Measurements from ENCODE around the gene C19orf47. TPM values are rescaled to one million over a fixed set of nuclear protein-coding genes. Genes with fewer than 3 reads are reported as not detected.

The C19orf47 gene
- total RNA-seq, 4 donors from 2014 or later, result 10.0 to 14.1 (median 11.7) TPM

DNA sequence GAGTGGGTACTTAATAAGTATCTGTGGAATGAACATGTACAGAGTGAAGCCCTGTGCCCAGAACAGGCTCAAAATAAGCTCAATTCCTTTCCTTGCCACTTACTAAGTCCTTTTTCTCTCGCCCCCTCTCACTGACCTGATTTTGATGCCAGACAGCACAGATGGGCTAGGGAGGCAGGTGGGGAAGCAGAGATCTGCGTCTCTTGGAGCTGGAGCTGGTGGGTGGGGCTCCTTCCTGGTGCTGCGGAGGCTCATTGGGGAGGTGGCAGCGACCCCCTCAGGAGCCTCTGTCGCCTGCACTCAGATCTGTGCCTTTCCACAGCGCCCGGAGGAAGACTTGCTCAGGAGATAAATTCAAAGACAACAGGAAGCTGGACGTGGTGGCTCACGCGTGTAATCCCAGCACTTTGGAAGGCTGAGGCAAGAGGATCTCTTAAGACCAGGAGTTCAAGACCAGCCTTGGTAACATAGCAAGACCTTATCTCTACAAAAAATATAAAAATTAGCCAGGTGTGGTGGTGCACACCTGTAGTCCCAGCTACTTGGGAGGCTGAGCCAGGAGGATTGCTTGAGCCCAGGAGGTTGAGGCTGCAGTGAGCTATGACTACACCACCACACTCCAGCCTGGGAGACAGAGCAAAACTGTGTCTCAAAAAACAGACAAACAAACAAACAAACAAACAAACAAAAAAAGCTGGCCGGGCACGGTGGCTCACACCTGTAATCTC is 77.7 kb downstream of the C19orf47 start:
- Histone ChIP-seq H3K27me3 (no peaks in the 10 kb centered on the region), H3K9me3 (no peaks in the 10 kb centered on the region), H3K4me1 (peaks cover 4 to 56% (median 10%) of the 10 kb centered on the region in 3 donors), H3K36me3 (peaks cover 0 to 48% (median 0%) of the 10 kb centered on the region in 3 donors), H3K4me3 (no peak overlapping the region), H3K27ac (no peak overlapping the region)
- TF ChIP-seq POLR2A (IDR thresholded peaks at IDR 0.05), result no peak
- TF ChIP-seq, protein P1, sequence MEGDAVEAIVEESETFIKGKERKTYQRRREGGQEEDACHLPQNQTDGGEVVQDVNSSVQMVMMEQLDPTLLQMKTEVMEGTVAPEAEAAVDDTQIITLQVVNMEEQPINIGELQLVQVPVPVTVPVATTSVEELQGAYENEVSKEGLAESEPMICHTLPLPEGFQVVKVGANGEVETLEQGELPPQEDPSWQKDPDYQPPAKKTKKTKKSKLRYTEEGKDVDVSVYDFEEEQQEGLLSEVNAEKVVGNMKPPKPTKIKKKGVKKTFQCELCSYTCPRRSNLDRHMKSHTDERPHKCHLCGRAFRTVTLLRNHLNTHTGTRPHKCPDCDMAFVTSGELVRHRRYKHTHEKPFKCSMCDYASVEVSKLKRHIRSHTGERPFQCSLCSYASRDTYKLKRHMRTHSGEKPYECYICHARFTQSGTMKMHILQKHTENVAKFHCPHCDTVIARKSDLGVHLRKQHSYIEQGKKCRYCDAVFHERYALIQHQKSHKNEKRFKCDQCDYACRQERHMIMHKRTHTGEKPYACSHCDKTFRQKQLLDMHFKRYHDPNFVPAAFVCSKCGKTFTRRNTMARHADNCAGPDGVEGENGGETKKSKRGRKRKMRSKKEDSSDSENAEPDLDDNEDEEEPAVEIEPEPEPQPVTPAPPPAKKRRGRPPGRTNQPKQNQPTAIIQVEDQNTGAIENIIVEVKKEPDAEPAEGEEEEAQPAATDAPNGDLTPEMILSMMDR (IDR thresholded peaks at IDR 0.05), result no peak
- WGBS, 2 donors, result 91 to 96% methylated on average over 2 to 5 of the region's 12 CpGs
- DNase-seq, result no peak
- intact Hi-C loops (cut with DNase I), result no loop called here

Small RNAs within 50 kb of the gene (small RNA-seq; reads per million reads assigned to genes)
- gene MIR641, result 1.1 to 2.4 (median 1.3) reads per million in 4 donors
- gene MIR6796, result 0 to 0.14 (median 0) reads per million in 4 donors
- gene RF00019, result 0 reads per million in 4 donors
- 0 reads per million in 4 donors for gene RNU6-945P

Other genes starting within 250 kb of the C19orf47 start
- 10 to 100 TPM in 1 of 4 donors, 1 to 10 TPM in 3; 4.8 to 10.1 (median 5.3) TPM for gene MAP3K10, start 157.0 kb downstream of the C19orf47 start, total RNA-seq
- gene TTC9B, start 130.0 kb downstream of the C19orf47 start, total RNA-seq, result not detected
- gene CCNP, start 121.7 kb downstream of the C19orf47 start, total RNA-seq, result not detected
- 10 to 100 TPM; 59.0 to 84.7 (median 69.0) TPM for gene AKT2, start 63.1 kb downstream of the C19orf47 start, total RNA-seq
- 100 to 1,000 TPM in 3 of 4 donors, 10 to 100 TPM in 1; 56.8 to 163 (median 128) TPM for gene PLD3, start 298 bp upstream of the C19orf47 start, total RNA-seq
- under 1 TPM in 1 of 4 donors, not detected in 3; 0.19 TPM for gene HIPK4, start 41.8 kb upstream of the C19orf47 start, total RNA-seq
- 1 to 10 TPM in 3 of 4 donors, under 1 TPM in 1; 0.70 to 6.1 (median 2.4) TPM for gene PRX, start 65.0 kb upstream of the C19orf47 start, total RNA-seq
- 10 to 100 TPM; 10.2 to 24.9 (median 16.2) TPM for gene SERTAD1, start 77.6 kb upstream of the C19orf47 start, total RNA-seq
- 10 to 100 TPM in 3 of 4 donors, 1 to 10 TPM in 1; 8.9 to 17.4 (median 12.0) TPM for gene SERTAD3, start 95.9 kb upstream of the C19orf47 start, total RNA-seq
- gene BLVRB, start 117.3 kb upstream of the C19orf47 start, total RNA-seq, result 100 to 1,000 TPM; 177 to 283 (median 236) TPM
- 1 to 10 TPM in 2 of 4 donors, under 1 TPM in 2; 0.08 to 2.0 (median 1.2) TPM for gene SPTBN4, start 118.6 kb upstream of the C19orf47 start, total RNA-seq
- 10 to 100 TPM; 42.3 to 77.9 (median 49.8) TPM for gene SHKBP1, start 228.5 kb upstream of the C19orf47 start, total RNA-seq

Measured in esophagus squamous epithelium (tissue), 5 donors.